ENCODE measurements around the gene HLA-DPB1. TPM values are rescaled to one million over a fixed set of nuclear protein-coding genes. Genes with fewer than 3 reads are reported as not detected.
A peak's percentile ranks its signal among the peaks of the same experiment; 100 is the strongest.

The HLA-DPB1 gene
- total RNA-seq, 2 experiments from 2014 or later: 5.2 to 5.4 TPM

GRCh38 chr6:33105916-33106871 lies 30.4 kb downstream of the HLA-DPB1 start:
- ChIA-PET POLR2A (no interaction called here), CTCF (interaction anchor here (1.0 kb wide), 1 partner anchor 92 kb away, joined by 4 read pairs; no protein-coding TSS in a partner anchor)
- H3K36me3 Mint-ChIP-seq (ENCODE audit: low read depth): no peaks in the 10 kb centered on the region
- DNase-seq: no peak
- H3K4me3 Mint-ChIP-seq: no peak overlapping the region
- peaks cover 2% of the 10 kb centered on the region for H3K9me3 Mint-ChIP-seq (ENCODE audit: low read depth)
- H3K4me1 Mint-ChIP-seq: peaks cover 2% of the 10 kb centered on the region
- intact Hi-C loops (cut with DNase I, micrococcal nuclease): loop anchor here in 1 of 2 experiments (5.0 kb wide), 1 partner anchor 54 kb away; no protein-coding TSS in a partner anchor
- H3K27ac Mint-ChIP-seq: no peak overlapping the region
- no peak for ATAC-seq
- H3K27me3 Mint-ChIP-seq: peaks cover 36% of the 10 kb centered on the region

DNA sequence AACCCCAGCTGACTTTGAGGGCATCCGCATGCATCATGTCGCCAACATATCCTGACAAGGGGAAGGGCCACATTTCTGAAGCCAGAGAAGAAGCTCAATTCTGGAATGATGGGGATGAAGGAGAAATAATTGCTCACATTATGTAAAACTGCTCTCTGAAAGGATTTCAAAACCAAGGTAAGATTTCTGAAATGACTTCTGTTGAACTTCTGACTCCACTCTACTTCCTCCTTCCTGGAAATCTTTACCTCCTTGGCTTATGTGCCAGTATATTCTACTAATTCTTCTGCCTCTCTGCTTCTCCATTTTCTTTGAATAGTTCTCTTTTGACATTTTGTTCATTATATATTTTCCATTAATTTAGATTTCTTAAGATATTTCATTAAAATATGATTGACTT lies 31.9 kb downstream of the HLA-DPB1 start:
- Mint-ChIP-seq H3K4me1 (peaks cover 2% of the 10 kb centered on the region), H3K36me3 (ENCODE audit: low read depth) (no peaks in the 10 kb centered on the region), H3K27ac (no peak overlapping the region), H3K9me3 (ENCODE audit: low read depth) (no peaks in the 10 kb centered on the region), H3K4me3 (no peak overlapping the region), H3K27me3 (peaks cover 36% of the 10 kb centered on the region)
- CTCF ChIA-PET: interaction anchor here (0.6 to 1.0 kb wide), 2 partner anchors 93 to 141 kb away, joined by 3 to 4 read pairs; no protein-coding TSS in a partner anchor
- POLR2A ChIA-PET: no interaction called here
- intact Hi-C loops (cut with DNase I, micrococcal nuclease): loop anchor here in 1 of 2 experiments (5.0 kb wide), 1 partner anchor 55 kb away; no protein-coding TSS in a partner anchor
- DNase-seq: no peak
- ATAC-seq: no peak

- Mint-ChIP-seq H3K4me1 (peaks cover 2% of the 10 kb centered on the region), H3K36me3 (ENCODE audit: low read depth) (no peaks in the 10 kb centered on the region), H3K27ac (no peak overlapping the region), H3K4me3 (no peak overlapping the region), H3K9me3 (ENCODE audit: low read depth) (no peaks in the 10 kb centered on the region), H3K27me3 (peaks cover 41% of the 10 kb centered on the region)
- ChIA-PET POLR2A (no interaction called here), CTCF (interaction anchor here (1.4 kb wide), 1 partner anchor 15 kb away, joined by 4 read pairs; no protein-coding TSS in a partner anchor)
- DNase-seq: no peak
- no peak for ATAC-seq
- intact Hi-C loops (cut with DNase I, micrococcal nuclease): loop anchor here in 1 of 2 experiments (5.0 kb wide), 1 partner anchor 56 kb away; no protein-coding TSS in a partner anchor
Observed at GRCh38 chr6:33108307-33108706, 32.5 kb downstream of the HLA-DPB1 start.

GRCh38 chr6:33112148-33112547 lies 36.4 kb downstream of the HLA-DPB1 start:
- DNase-seq (no peak), ATAC-seq (peak; percentile 91)
- Mint-ChIP-seq H3K27ac (no peak overlapping the region), H3K4me1 (peaks cover under 1% of the 10 kb centered on the region), H3K36me3 (ENCODE audit: low read depth) (no peaks in the 10 kb centered on the region), H3K27me3 (peaks cover 54% of the 10 kb centered on the region), H3K4me3 (no peak overlapping the region), H3K9me3 (ENCODE audit: low read depth) (no peaks in the 10 kb centered on the region)
- ChIA-PET POLR2A (interaction anchor here (0.6 to 1.1 kb wide), 2 partner anchors 128 to 143 kb away, joined by 3 to 4 read pairs; no protein-coding TSS in a partner anchor), CTCF (interaction anchor here (0.7 to 1.3 kb wide), 4 partner anchors 14 to 254 kb away, joined by 3 read pairs; no protein-coding TSS in a partner anchor)
- intact Hi-C loops (cut with DNase I, micrococcal nuclease): no loop called here

DNA sequence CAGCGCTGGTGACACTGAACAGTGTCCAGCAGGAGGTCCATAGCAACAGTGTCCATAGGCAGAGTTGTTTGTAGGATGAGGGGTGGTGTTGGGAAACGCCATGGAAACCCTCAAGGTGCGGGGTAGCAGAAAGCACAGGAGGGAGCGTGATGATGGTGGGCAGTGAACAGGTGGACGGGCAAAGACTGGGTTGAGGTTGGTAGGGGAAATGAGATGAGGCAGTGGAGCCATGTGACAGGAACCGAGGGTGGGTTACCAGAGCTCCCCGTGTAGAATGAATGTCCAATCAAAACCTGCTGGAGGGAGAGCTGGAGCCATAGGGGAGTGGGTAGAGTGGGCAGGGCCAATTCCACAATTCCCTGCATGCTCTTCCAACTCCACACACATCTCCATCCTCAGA lies 38.0 kb downstream of the HLA-DPB1 start:
- Mint-ChIP-seq H3K9me3 (ENCODE audit: low read depth) (no peaks in the 10 kb centered on the region), H3K4me3 (no peak overlapping the region), H3K36me3 (ENCODE audit: low read depth) (no peaks in the 10 kb centered on the region), H3K27ac (no peak overlapping the region), H3K4me1 (peaks cover 7% of the 10 kb centered on the region), H3K27me3 (peaks cover 52% of the 10 kb centered on the region)
- ATAC-seq (no peak), DNase-seq (no peak)
- POLR2A ChIA-PET: no interaction called here
- CTCF ChIA-PET: interaction anchor here (0.8 to 1.0 kb wide), 4 partner anchors 12 to 246 kb away, joined by 4 to 6 read pairs (median 4); no protein-coding TSS in a partner anchor
- intact Hi-C loops (cut with DNase I, micrococcal nuclease): no loop called here

GRCh38 chr6:33114406-33114805 lies 38.6 kb downstream of the HLA-DPB1 start:
- peaks cover 51% of the 10 kb centered on the region for H3K27me3 Mint-ChIP-seq
- DNase-seq (no peak), ATAC-seq (no peak)
- H3K4me3 Mint-ChIP-seq: no peak overlapping the region
- ChIA-PET CTCF (interaction anchor here (0.6 to 1.3 kb wide), 8 partner anchors 10 to 246 kb away, joined by 3 to 7 read pairs (median 4); partner anchors contain the start of gene HLA-DMA), POLR2A (no interaction called here)
- H3K36me3 Mint-ChIP-seq (ENCODE audit: low read depth): no peaks in the 10 kb centered on the region
- H3K9me3 Mint-ChIP-seq (ENCODE audit: low read depth): no peaks in the 10 kb centered on the region
- intact Hi-C loops (cut with DNase I, micrococcal nuclease): no loop called here
- peaks cover 7% of the 10 kb centered on the region for H3K4me1 Mint-ChIP-seq
- H3K27ac Mint-ChIP-seq: no peak overlapping the region

GRCh38 chr6:33116417-33116816 lies 40.6 kb downstream of the HLA-DPB1 start:
- H3K27me3 Mint-ChIP-seq: peaks cover 39% of the 10 kb centered on the region
- intact Hi-C loops (cut with DNase I, micrococcal nuclease): no loop called here
- no peaks in the 10 kb centered on the region for H3K36me3 Mint-ChIP-seq (ENCODE audit: low read depth)
- no peak for ATAC-seq
- no peak for DNase-seq
- H3K27ac Mint-ChIP-seq: no peak overlapping the region
- peak overlapping the region; percentile 7 for H3K4me3 Mint-ChIP-seq
- ChIA-PET CTCF (interaction anchor here (0.8 to 1.8 kb wide), 6 partner anchors 10 to 134 kb away, joined by 3 to 4 read pairs (median 4); no protein-coding TSS in a partner anchor), POLR2A (no interaction called here)
- no peaks in the 10 kb centered on the region for H3K9me3 Mint-ChIP-seq (ENCODE audit: low read depth)
- peaks cover 7% of the 10 kb centered on the region for H3K4me1 Mint-ChIP-seq

DNA sequence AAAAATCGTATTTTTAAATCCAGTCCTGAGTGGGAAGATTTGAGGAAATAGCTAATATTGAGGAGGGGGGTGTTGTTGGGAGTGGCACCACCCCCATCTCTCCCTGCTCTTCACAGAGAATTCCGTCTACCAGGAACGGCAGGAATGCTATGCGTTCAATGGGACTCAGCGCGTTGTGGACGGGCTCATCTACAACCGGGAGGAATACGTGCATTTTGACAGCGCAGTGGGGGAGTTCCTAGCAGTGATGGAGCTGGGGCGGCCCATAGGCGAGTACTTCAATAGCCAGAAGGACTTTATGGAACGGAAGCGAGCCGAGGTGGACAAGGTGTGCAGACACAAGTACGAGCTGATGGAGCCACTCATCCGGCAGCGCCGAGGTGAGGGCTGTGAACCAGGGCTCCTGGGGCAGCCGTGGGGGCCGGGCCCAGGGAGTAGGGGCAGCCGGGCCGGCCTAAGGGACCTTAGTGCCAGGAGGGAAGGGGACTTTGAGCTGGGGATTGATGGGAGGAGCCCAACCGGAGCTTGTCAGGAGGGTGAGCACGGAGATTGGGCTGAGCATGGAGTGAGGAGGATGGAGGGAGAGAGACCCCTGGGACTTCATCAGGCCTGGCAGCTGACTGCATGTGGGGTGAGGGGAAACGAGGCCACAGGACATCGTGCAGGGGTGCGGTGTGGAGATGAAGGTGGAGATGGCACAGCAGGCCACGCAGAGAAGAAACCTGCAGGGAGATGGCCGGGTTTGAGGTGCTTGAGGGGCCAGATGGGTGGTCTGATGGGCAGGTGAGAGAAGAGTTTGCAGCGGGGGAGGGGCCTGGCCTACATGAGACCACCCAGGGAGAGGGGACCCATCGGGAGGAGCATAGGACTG lies 41.3 kb downstream of the HLA-DPB1 start:
- H3K4me3 Mint-ChIP-seq: peak overlapping the region; percentile 28
- no peak overlapping the region for H3K27ac Mint-ChIP-seq
- no peaks in the 10 kb centered on the region for H3K9me3 Mint-ChIP-seq (ENCODE audit: low read depth)
- peaks cover 39% of the 10 kb centered on the region for H3K27me3 Mint-ChIP-seq
- DNase-seq (peak; percentile 23), ATAC-seq (peak; percentile 52)
- no peaks in the 10 kb centered on the region for H3K36me3 Mint-ChIP-seq (ENCODE audit: low read depth)
- ChIA-PET POLR2A (no interaction called here), CTCF (interaction anchor here (1.0 to 1.8 kb wide), 6 partner anchors 9 to 133 kb away, joined by 3 to 4 read pairs (median 4); no protein-coding TSS in a partner anchor)
- H3K4me1 Mint-ChIP-seq: peaks cover 7% of the 10 kb centered on the region
- intact Hi-C loops (cut with DNase I, micrococcal nuclease): no loop called here

DNA sequence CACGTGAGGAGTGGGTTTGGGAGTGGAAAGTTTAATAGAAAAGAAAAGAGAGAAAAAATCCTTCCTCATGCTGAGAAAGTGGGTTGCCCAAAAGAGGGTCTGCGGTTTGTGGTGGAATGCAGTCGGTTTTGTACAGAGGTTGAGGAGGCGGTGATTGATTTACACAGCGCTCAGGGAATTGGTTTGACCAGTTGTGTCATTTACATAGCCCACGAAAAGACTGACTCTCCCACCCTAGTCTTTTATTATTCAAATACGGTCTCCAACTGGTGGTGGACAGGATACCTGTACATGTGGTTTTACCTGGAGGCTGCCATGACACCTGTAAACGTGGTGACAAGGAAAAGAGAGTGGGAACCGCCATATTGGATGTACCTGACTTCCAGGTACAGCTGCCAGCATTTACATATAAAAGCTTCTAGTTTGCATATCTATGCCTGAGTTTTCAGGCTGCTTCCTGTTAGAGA lies 42.1 kb downstream of the HLA-DPB1 start:
- CTCF ChIA-PET: interaction anchor here (0.6 to 2.9 kb wide), 9 partner anchors 27 to 133 kb away, joined by 3 to 16 read pairs (median 4); no protein-coding TSS in a partner anchor
- no peak overlapping the region for H3K4me3 Mint-ChIP-seq
- no peaks in the 10 kb centered on the region for H3K9me3 Mint-ChIP-seq (ENCODE audit: low read depth)
- POLR2A ChIA-PET: no interaction called here
- H3K4me1 Mint-ChIP-seq: peaks cover 7% of the 10 kb centered on the region
- ATAC-seq (no peak), DNase-seq (no peak)
- no peaks in the 10 kb centered on the region for H3K36me3 Mint-ChIP-seq (ENCODE audit: low read depth)
- intact Hi-C loops (cut with DNase I, micrococcal nuclease): loop anchor here (1.0 kb wide), 1 partner anchor 130 kb away; no protein-coding TSS in a partner anchor
- peaks cover 37% of the 10 kb centered on the region for H3K27me3 Mint-ChIP-seq
- H3K27ac Mint-ChIP-seq: no peak overlapping the region

GRCh38 chr6:33118525-33119123 lies 42.8 kb downstream of the HLA-DPB1 start:
- Mint-ChIP-seq H3K4me3 (no peak overlapping the region), H3K4me1 (peaks cover 7% of the 10 kb centered on the region), H3K36me3 (ENCODE audit: low read depth) (no peaks in the 10 kb centered on the region), H3K9me3 (ENCODE audit: low read depth) (no peaks in the 10 kb centered on the region), H3K27ac (no peak overlapping the region), H3K27me3 (peaks cover 31% of the 10 kb centered on the region)
- DNase-seq (no peak), ATAC-seq (peak; percentile 55)
- CTCF ChIA-PET: interaction anchor here (0.6 to 2.9 kb wide), 9 partner anchors 11 to 129 kb away, joined by 3 to 30 read pairs (median 4); partner anchors contain the start of gene HLA-DPA1
- POLR2A ChIA-PET: interaction anchor here (0.5 kb wide), 1 partner anchor 300 kb away, joined by 3 read pairs; no protein-coding TSS in a partner anchor
- intact Hi-C loops (cut with DNase I, micrococcal nuclease): loop anchor here (1.0 kb wide), 1 partner anchor 130 kb away; no protein-coding TSS in a partner anchor

Data from activated CD4-positive, alpha-beta T cell treated with anti-CD3 and anti-CD28 coated beads for 36 hours (primary cell).